IMR-90 (cell line): ENCODE measurements around the gene IFT43. TPM values are rescaled to one million over a fixed set of nuclear protein-coding genes. Genes with fewer than 3 reads are reported as not detected.

ENCODE experiments used
- ATAC-seq: fragments of 200-7000 bp; cut with Tn5 transposase; 2 replicates; pipeline ENCODE4 v1.9.1; 2020; ENCODE audit warnings: low read depth, mild to moderate bottlenecking, moderate library complexity
- BruUV-seq: library from RNA; stranded (reverse); fragments of 400-500 nt; replicated peaks from 2 replicates; lab custom pipeline; 2021; lab: Mats Ljungman, UMichigan
- CTCF ChIA-PET: fragments of 300-600 bp; formaldehyde crosslinking; extraction: SDS; loops from one replicate; lab custom pipeline; 2021; ENCODE audit warnings: antibody characterized with exemption; lab: Yijun Ruan, JAX
- POLR2A ChIA-PET: fragments of 300-600 bp; sonication (Branson Sonifier 250); formaldehyde crosslinking; loops from one replicate; lab custom pipeline; 2022; ENCODE audit warnings: antibody characterized with exemption; ENCODE audit not compliant: unreplicated experiment; lab: Charles Lee
- DNase-seq: peaks from one replicate; pipeline ENCODE4 v3.0.0; 2013
- H2AFZ ChIP-seq: replicated peaks from 2 replicates; pipeline ENCODE3; 2013; ENCODE audit warnings: low read length, mild to moderate bottlenecking; ENCODE audit not compliant: poor library complexity
- H2AK5ac ChIP-seq: 2 replicates; pipeline ENCODE4 v1.6.1; 2013; ENCODE audit warnings: low read depth, low read length, inconsistent platforms
- H2AK9ac ChIP-seq: replicated peaks from 2 replicates; pipeline ENCODE3; 2013; ENCODE audit warnings: mild to moderate bottlenecking, low read depth, low read length, moderate library complexity; ENCODE audit not compliant: poor library complexity
- H2BK120ac ChIP-seq: 2 replicates; pipeline ENCODE4 v1.6.1; 2013; ENCODE audit warnings: low read depth, low read length, inconsistent platforms
- H2BK15ac ChIP-seq: 3 replicates; pipeline ENCODE4 v1.6.1; 2013; ENCODE audit warnings: low read depth, low read length, inconsistent platforms
- H2BK20ac ChIP-seq: 2 replicates; pipeline ENCODE4 v1.6.1; 2013; ENCODE audit warnings: low read depth, mild to moderate bottlenecking, inconsistent platforms, low read length, moderate library complexity
- H2BK5ac ChIP-seq: 2 replicates; pipeline ENCODE4 v1.6.1; 2013; ENCODE audit warnings: mild to moderate bottlenecking, low read depth, low read length, inconsistent platforms; ENCODE audit not compliant: poor library complexity, severe bottlenecking
- H3K14ac ChIP-seq: replicated peaks from 2 replicates; pipeline ENCODE4 v1.6.1; 2013; ENCODE audit warnings: low read depth, low read length, inconsistent platforms
- H3K18ac ChIP-seq: 2 replicates; pipeline ENCODE4 v1.6.1; 2013; ENCODE audit warnings: low read depth, low read length, control low read depth
- H3K23ac ChIP-seq: 2 replicates; pipeline ENCODE4 v1.6.1; 2013; ENCODE audit warnings: low read depth, low read length, inconsistent platforms
- H3K27ac ChIP-seq: 2 replicates; pipeline ENCODE4 v1.5.1; 2013; ENCODE audit warnings: mild to moderate bottlenecking, control low read depth, low read length; ENCODE audit not compliant: insufficient read depth
- H3K27me3 ChIP-seq: 2 replicates; pipeline ENCODE4 v1.6.1; 2013; ENCODE audit warnings: low read length; ENCODE audit not compliant: control insufficient read depth, insufficient read depth
- H3K36me3 ChIP-seq: 2 replicates; pipeline ENCODE4 v1.6.1; 2013; ENCODE audit warnings: low read length, mixed read lengths; ENCODE audit not compliant: control insufficient read depth, insufficient read depth
- H3K4ac ChIP-seq: 2 replicates; pipeline ENCODE4 v1.6.1; 2013; ENCODE audit warnings: low read depth, low read length, inconsistent platforms
- H3K4me1 ChIP-seq: 2 replicates; pipeline ENCODE4 v1.6.1; 2013; ENCODE audit warnings: low read length, mixed read lengths; ENCODE audit not compliant: control insufficient read depth, insufficient read depth
- H3K4me2 ChIP-seq: 2 replicates; pipeline ENCODE4 v1.6.1; 2013; ENCODE audit warnings: low read depth, mild to moderate bottlenecking, control low read depth, low read length, moderate library complexity
- H3K4me3 ChIP-seq: 2 replicates; pipeline ENCODE4 v1.5.1; 2013; ENCODE audit warnings: low read depth, mild to moderate bottlenecking, control low read depth, low read length, moderate library complexity; ENCODE audit not compliant: insufficient read depth
- H3K56ac ChIP-seq: 2 replicates; pipeline ENCODE4 v1.6.1; 2013; ENCODE audit warnings: low read length, inconsistent platforms; ENCODE audit not compliant: insufficient read depth; ENCODE audit errors: extremely low read depth
- H3K79me1 ChIP-seq, 2 experiments: 2 replicates each; pipeline ENCODE4 v1.6.1; 2013; ENCODE audit warnings: low read length in 2 of 2, inconsistent platforms in 1 of 2, low read depth in 1 of 2
- H3K9ac ChIP-seq: 2 replicates; pipeline ENCODE4 v1.6.1; 2013; ENCODE audit warnings: low read depth, low read length, control low read depth
- H3K9me1 ChIP-seq: 2 replicates; pipeline ENCODE4 v1.6.1; 2013; ENCODE audit warnings: low read length, inconsistent platforms; ENCODE audit not compliant: insufficient read depth
- H3K9me3 ChIP-seq: 2 replicates; pipeline ENCODE4 v1.6.1; 2013; ENCODE audit warnings: low read length; ENCODE audit not compliant: control insufficient read depth, insufficient read depth
- H4K20me1 ChIP-seq: 2 replicates; pipeline ENCODE4 v1.6.1; 2013; ENCODE audit warnings: low read length, inconsistent platforms; ENCODE audit not compliant: insufficient read depth
- H4K5ac ChIP-seq: 2 replicates; pipeline ENCODE4 v1.6.1; 2013; ENCODE audit warnings: mild to moderate bottlenecking, low read depth, low read length, control low read depth
- H4K8ac ChIP-seq, 2 experiments: 2 replicates each; pipeline ENCODE4 v1.6.1; 2013; ENCODE audit warnings: low read depth in 2 of 2, low read length in 2 of 2, control low read depth in 1 of 2, inconsistent platforms in 1 of 2
- H4K91ac ChIP-seq: 2 replicates; pipeline ENCODE4 v1.6.1; 2013; ENCODE audit warnings: low read depth, low read length, inconsistent platforms; ENCODE audit not compliant: insufficient read depth
- BHLHE40 ChIP-seq: fragments of 150-350 bp; IDR thresholded peaks from 2 replicates; pipeline ENCODE4 v1.6.1; 2016; ENCODE audit warnings: mild to moderate bottlenecking, low read depth, low read length
- CEBPB ChIP-seq: IDR thresholded peaks from 2 replicates; pipeline ENCODE4 v1.6.1; 2012; ENCODE audit warnings: low read depth, low read length, improper control_type of control experiment
- CHD1 ChIP-seq: IDR thresholded peaks from 2 replicates; pipeline ENCODE4 v1.6.1; 2012; ENCODE audit warnings: low read depth, low read length, improper control_type of control experiment
- CTCF ChIP-seq: conservative IDR thresholded peaks from 2 replicates; pipeline ENCODE4 v1.5.1; 2012; ENCODE audit warnings: mild to moderate bottlenecking, low read depth, low read length, improper control_type of control experiment
- FOS ChIP-seq: fragments of 150-350 bp; IDR thresholded peaks from 2 replicates; pipeline ENCODE4 v1.6.1; 2016; ENCODE audit warnings: low read depth, low read length
- MAFK ChIP-seq: IDR thresholded peaks from 2 replicates; pipeline ENCODE4 v1.6.1; 2012; ENCODE audit warnings: low read depth, low read length, improper control_type of control experiment
- MXI1 ChIP-seq: IDR thresholded peaks from 2 replicates; pipeline ENCODE4 v1.6.1; 2012; ENCODE audit warnings: low read depth, mild to moderate bottlenecking, low read length, moderate library complexity, borderline replicate concordance
- POLR2A ChIP-seq: IDR thresholded peaks from 2 replicates; pipeline ENCODE4 v1.6.1; 2012; ENCODE audit warnings: mild to moderate bottlenecking, low read depth, low read length
- RFX5 ChIP-seq: IDR thresholded peaks from 2 replicates; pipeline ENCODE4 v1.8.0; 2012; ENCODE audit warnings: low read depth, mild to moderate bottlenecking, low read length, moderate library complexity
- SMC3 ChIP-seq: fragments of 150-350 bp; IDR thresholded peaks from 2 replicates; pipeline ENCODE4 v1.6.1; 2016; ENCODE audit warnings: low read depth, mild to moderate bottlenecking, antibody characterized with exemption, low read length, moderate library complexity
- WGBS, 2 experiments: methylation state at CpG; one replicate each; pipeline versions ENCODE4 v1.1.5 to v1.1.7; 2013; ENCODE audit warnings: missing lambda C conversion rate in 2 of 2; ENCODE audit not compliant: insufficient read length in 1 of 2; ENCODE audit errors: extremely low coverage in 2 of 2; 5-methylcytosine and 5-hydroxymethylcytosine counted together
- dilution Hi-C: fragments of 300-500 bp; cut with HindIII; formaldehyde crosslinking; loops from one replicate; pipeline ENCODE4 v1.14.3; 2018; ENCODE audit warnings: low sequenced_read_pairs; ENCODE audit not compliant: unreplicated experiment
- in situ Hi-C: fragments of 300-500 bp; cut with MboI; formaldehyde crosslinking; loops from 3 replicates; pipeline ENCODE4 v1.14.3; 2019; ENCODE audit warnings: low sequenced_read_pairs, inconsistent platforms, mixed read lengths
- intact Hi-C: fragments of 100-400 bp; cut with micrococcal nuclease; formaldehyde crosslinking; loops from 2 replicates; pipeline ENCODE4 v1.10.0; 2022
- polyA plus RNA-seq, 3 experiments: library from polyadenylated mRNA; depleted of rRNA; stranded (reverse); fragments of >200 nt; gene quantifications; 2 replicates each; pipeline ENCODE4 v1.2.3, GENCODE V29; 2012; ENCODE audit warnings: low replicate concordance in 1 of 3
- total RNA-seq: library from RNA; depleted of rRNA; stranded (reverse); fragments of >200 nt; gene quantifications from 2 replicates; pipeline ENCODE4 v1.2.3, GENCODE V29; 2012

Gene IFT43
- total and polyA plus RNA-seq, 2 of the 4 experiments (the other 2 are of a cell fraction): 41.4 to 43.2 TPM

DNA sequence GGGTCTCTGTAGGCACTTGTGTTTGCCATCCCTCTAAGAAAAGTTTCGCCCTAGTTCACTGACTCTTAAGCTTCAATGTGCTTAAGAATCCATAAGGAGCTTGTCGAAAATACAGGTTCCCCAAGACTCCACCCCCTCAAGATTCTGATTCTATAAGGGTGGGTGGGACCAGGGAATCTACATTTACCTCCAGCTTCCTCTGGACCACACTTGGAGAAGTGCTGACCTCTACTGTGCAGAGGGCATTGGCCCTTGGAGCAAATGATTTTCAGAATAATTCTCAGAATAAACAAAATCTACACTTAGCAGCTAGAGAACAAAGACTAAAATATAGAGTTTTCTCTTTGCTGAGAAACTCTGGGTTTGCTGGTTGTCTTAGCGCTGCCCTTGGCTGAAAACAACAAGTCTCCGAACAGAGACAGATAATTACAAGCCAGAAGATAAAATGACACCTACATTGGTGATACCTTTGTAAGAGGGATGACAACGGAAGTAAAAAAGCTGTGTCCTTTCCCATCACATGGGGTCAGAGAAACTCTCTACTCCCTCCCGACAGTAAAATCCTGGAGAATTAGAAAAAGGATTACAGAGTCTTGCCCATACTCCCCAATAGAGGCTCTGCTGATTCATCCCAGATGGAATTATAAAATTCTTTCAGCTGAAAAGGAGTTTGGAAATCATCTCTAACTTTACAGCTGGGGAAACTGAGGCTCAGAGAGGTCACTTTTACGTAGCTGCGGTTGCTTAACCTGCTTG is 8.6 kb upstream of the IFT43 start:
- intact Hi-C loops: loop anchor here (1.0 kb wide), 2 partner anchors 71 to 263 kb away; no protein-coding TSS in a partner anchor
- H2AK5ac ChIP-seq: no peak overlapping the region
- no peak overlapping the region for H3K14ac ChIP-seq
- H3K27ac ChIP-seq: no peak overlapping the region
- BruUV-seq: no TSS peak
- H3K23ac ChIP-seq: no peak overlapping the region
- WGBS, 2 experiments: no CpG with 5 or more reads among the region's 8 CpGs
- H3K4me1 ChIP-seq: peaks cover 7% of the 10 kb centered on the region; the same call in 1 of the 2 replicates
- no peak overlapping the region for H4K8ac ChIP-seq
- H4K5ac ChIP-seq: no peak overlapping the region
- H3K18ac ChIP-seq: no peak overlapping the region
- H3K56ac ChIP-seq: no peak overlapping the region
- H4K91ac ChIP-seq: no peak overlapping the region
- H3K4me2 ChIP-seq: no peak overlapping the region
- no peak overlapping the region for H3K9ac ChIP-seq
- CTCF ChIA-PET: interaction anchor here (0.7 to 1.1 kb wide), 6 partner anchors 71 to 399 kb away, joined by 3 to 6 read pairs (median 4); no protein-coding TSS in a partner anchor
- H2AK9ac ChIP-seq: no peak overlapping the region
- no peaks in the 10 kb centered on the region for H3K79me1 ChIP-seq
- no peak overlapping the region for H2AFZ ChIP-seq
- H3K4ac ChIP-seq: no peak overlapping the region
- ATAC-seq (no peak), DNase-seq (no peak)
- no peak for TF ChIP-seq FOS
- no peak for TF ChIP-seq CHD1
- TF ChIP-seq BHLHE40: no peak
- no peak for TF ChIP-seq MXI1
- TF ChIP-seq MAFK: no peak
- TF ChIP-seq CEBPB: no peak
- TF ChIP-seq SMC3: no peak
- TF ChIP-seq POLR2A: no peak
- no peak for TF ChIP-seq CTCF
- TF ChIP-seq RFX5: no peak
- H3K4me3 ChIP-seq: no peak overlapping the region
- no peaks in the 10 kb centered on the region for H3K36me3 ChIP-seq
- in situ Hi-C loops: loop anchor here (25.0 kb wide), 1 partner anchor 1085 kb away; no protein-coding TSS in a partner anchor
- H4K20me1 ChIP-seq: no peaks in the 10 kb centered on the region
- H2BK20ac ChIP-seq: no peak overlapping the region
- dilution Hi-C loops: no loop called here
- H2BK5ac ChIP-seq: no peak overlapping the region
- no peaks in the 10 kb centered on the region; the same call in none of the 2 replicates for H3K27me3 ChIP-seq
- H2BK15ac ChIP-seq: no peak overlapping the region
- H3K9me1 ChIP-seq: no peaks in the 10 kb centered on the region
- no peak overlapping the region for H2BK120ac ChIP-seq
- POLR2A ChIA-PET: no interaction called here
- no peaks in the 10 kb centered on the region for H3K9me3 ChIP-seq
